Measurements from ENCODE around the gene GABRB2. TPM values are rescaled to one million over a fixed set of nuclear protein-coding genes. Genes with fewer than 3 reads are reported as not detected.

Gene GABRB2
- total RNA-seq, 1 donor from 2014 or later: 0.26 TPM

DNA sequence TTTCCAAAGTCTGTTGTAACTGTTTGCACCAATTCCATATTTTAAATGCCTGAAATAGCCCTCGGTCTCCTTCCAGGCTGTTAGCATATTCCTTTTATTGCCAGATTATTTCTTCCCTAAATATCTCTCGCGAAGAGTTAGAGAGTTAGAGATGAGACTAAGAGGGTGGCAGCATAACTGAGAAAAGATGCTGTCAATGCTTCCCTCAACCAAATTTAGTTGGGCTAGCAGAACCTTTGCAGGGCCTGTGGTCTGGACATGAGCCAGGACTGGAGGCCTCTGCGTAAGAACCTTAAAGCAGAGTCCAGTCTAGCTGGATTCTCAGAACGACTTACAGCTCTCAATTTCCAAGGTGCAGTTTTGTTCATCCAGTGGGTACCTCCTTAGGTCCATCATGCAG, 135.9 kb downstream of the GABRB2 start:
- TF ChIP-seq, protein P1, sequence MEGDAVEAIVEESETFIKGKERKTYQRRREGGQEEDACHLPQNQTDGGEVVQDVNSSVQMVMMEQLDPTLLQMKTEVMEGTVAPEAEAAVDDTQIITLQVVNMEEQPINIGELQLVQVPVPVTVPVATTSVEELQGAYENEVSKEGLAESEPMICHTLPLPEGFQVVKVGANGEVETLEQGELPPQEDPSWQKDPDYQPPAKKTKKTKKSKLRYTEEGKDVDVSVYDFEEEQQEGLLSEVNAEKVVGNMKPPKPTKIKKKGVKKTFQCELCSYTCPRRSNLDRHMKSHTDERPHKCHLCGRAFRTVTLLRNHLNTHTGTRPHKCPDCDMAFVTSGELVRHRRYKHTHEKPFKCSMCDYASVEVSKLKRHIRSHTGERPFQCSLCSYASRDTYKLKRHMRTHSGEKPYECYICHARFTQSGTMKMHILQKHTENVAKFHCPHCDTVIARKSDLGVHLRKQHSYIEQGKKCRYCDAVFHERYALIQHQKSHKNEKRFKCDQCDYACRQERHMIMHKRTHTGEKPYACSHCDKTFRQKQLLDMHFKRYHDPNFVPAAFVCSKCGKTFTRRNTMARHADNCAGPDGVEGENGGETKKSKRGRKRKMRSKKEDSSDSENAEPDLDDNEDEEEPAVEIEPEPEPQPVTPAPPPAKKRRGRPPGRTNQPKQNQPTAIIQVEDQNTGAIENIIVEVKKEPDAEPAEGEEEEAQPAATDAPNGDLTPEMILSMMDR (IDR thresholded peaks at IDR 0.05; ENCODE audit: unreplicated experiment): no peak
- DNase-seq (ENCODE audit: low spot score): no peak
- Mint-ChIP-seq H3K4me1 (ENCODE audit: unreplicated experiment) (no peaks in the 10 kb centered on the region), H3K9me3 (ENCODE audit: unreplicated experiment) (no peaks in the 10 kb centered on the region), H3K27ac (ENCODE audit: unreplicated experiment) (no peak overlapping the region), H3K27me3 (ENCODE audit: unreplicated experiment) (no peaks in the 10 kb centered on the region), H3K36me3 (ENCODE audit: low read depth, unreplicated experiment) (no peaks in the 10 kb centered on the region), H3K4me3 (ENCODE audit: unreplicated experiment) (no peak overlapping the region)

DNA sequence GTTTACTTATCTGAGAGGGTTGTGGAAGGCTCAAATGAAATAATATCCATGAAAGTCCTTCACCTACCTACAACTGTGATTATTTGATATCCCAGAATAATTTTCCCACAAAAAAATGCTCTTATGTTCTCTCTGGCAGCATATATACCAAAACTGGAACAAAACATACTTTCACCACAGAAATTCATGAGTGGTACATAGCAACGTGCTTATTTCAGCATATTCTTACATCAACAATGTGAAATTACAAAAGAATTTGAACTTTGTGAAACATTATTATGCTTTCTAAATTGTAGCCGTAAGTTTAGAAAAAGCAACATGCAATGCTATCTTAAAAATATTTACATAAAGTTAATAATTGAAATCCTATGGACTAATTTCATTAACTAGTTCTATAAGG, 137.1 kb downstream of the GABRB2 start:
- Mint-ChIP-seq H3K4me1 (ENCODE audit: unreplicated experiment) (no peaks in the 10 kb centered on the region), H3K9me3 (ENCODE audit: unreplicated experiment) (no peaks in the 10 kb centered on the region), H3K4me3 (ENCODE audit: unreplicated experiment) (no peak overlapping the region), H3K27me3 (ENCODE audit: unreplicated experiment) (no peaks in the 10 kb centered on the region), H3K27ac (ENCODE audit: unreplicated experiment) (no peak overlapping the region), H3K36me3 (ENCODE audit: low read depth, unreplicated experiment) (no peaks in the 10 kb centered on the region)
- TF ChIP-seq, protein P1 (IDR thresholded peaks at IDR 0.05; ENCODE audit: unreplicated experiment): no peak
- no peak for DNase-seq (ENCODE audit: low spot score)

DNA sequence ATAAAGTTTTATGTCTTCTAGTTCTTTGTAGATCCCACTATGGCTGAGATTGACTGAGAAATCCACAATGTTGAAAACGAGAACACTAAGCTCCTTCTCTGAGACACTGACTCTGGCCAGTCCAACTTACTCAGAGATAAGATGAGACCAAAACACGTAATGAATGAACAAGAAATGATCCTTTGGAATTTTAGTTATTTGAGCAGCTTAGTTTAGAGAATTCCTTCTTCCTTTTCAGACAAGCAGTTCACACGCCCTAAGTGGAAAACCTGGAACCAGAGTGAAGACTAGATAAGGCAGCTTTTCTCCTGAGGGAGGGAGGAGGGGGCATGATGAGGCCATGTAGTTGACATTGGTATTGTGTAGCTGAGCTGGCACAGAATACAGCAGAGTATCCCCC, 139.6 kb downstream of the GABRB2 start:
- H3K27me3 Mint-ChIP-seq (ENCODE audit: unreplicated experiment): no peaks in the 10 kb centered on the region
- no peaks in the 10 kb centered on the region for H3K4me1 Mint-ChIP-seq (ENCODE audit: unreplicated experiment)
- H3K4me3 Mint-ChIP-seq (ENCODE audit: unreplicated experiment): no peak overlapping the region
- no peaks in the 10 kb centered on the region for H3K9me3 Mint-ChIP-seq (ENCODE audit: unreplicated experiment)
- H3K36me3 Mint-ChIP-seq (ENCODE audit: low read depth, unreplicated experiment): no peaks in the 10 kb centered on the region
- TF ChIP-seq, protein P1 (IDR thresholded peaks at IDR 0.05; ENCODE audit: unreplicated experiment): no peak
- H3K27ac Mint-ChIP-seq (ENCODE audit: unreplicated experiment): no peak overlapping the region
- DNase-seq (ENCODE audit: low spot score): no peak

DNA sequence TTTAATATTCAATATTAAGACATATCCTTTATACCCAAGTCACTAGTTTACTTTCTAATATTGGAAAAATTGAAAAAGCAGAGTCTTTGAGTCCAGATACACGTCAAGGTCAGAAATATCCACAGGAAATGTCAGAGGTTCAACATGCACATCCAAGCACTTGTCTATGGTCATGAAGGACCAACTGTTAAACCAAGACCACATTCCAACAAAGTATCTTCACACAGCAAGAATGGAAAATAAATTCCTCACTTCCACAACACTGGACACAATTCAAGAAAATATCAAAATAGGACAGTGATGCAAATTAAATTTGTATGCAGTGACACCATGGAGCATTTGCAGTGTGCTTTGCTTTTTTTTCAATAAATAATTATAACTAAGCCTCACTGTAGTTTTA, 142.5 kb downstream of the GABRB2 start:
- H3K9me3 Mint-ChIP-seq (ENCODE audit: unreplicated experiment): no peaks in the 10 kb centered on the region
- no peaks in the 10 kb centered on the region for H3K27me3 Mint-ChIP-seq (ENCODE audit: unreplicated experiment)
- no peaks in the 10 kb centered on the region for H3K36me3 Mint-ChIP-seq (ENCODE audit: low read depth, unreplicated experiment)
- TF ChIP-seq, protein P1 (IDR thresholded peaks at IDR 0.05; ENCODE audit: unreplicated experiment): no peak
- H3K27ac Mint-ChIP-seq (ENCODE audit: unreplicated experiment): no peak overlapping the region
- no peak for DNase-seq (ENCODE audit: low spot score)
- H3K4me3 Mint-ChIP-seq (ENCODE audit: unreplicated experiment): no peak overlapping the region
- no peaks in the 10 kb centered on the region for H3K4me1 Mint-ChIP-seq (ENCODE audit: unreplicated experiment)

DNA sequence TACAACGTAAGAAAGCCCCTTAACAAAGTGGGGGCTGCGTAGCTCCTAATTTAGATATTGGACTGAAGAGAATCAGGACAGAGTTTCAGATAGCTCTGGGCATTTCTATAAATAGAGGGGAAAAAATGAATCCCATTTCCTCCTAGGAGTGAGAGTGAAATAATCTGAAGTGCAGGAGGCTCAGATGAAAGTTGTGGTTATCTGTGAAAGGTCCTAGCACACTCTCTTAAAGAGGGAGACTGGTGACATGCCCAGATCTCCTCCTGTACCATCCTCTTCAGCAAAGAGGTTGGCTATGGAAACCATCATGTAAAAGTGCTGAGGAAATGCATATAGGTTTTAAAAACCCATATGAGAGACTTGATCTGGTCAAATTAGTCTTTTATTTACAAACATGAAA, 143.4 kb downstream of the GABRB2 start:
- H3K36me3 Mint-ChIP-seq (ENCODE audit: low read depth, unreplicated experiment): no peaks in the 10 kb centered on the region
- no peak for DNase-seq (ENCODE audit: low spot score)
- H3K27me3 Mint-ChIP-seq (ENCODE audit: unreplicated experiment): no peaks in the 10 kb centered on the region
- no peaks in the 10 kb centered on the region for H3K4me1 Mint-ChIP-seq (ENCODE audit: unreplicated experiment)
- H3K4me3 Mint-ChIP-seq (ENCODE audit: unreplicated experiment): no peak overlapping the region
- no peaks in the 10 kb centered on the region for H3K9me3 Mint-ChIP-seq (ENCODE audit: unreplicated experiment)
- TF ChIP-seq, protein P1 (IDR thresholded peaks at IDR 0.05; ENCODE audit: unreplicated experiment): no peak
- H3K27ac Mint-ChIP-seq (ENCODE audit: unreplicated experiment): no peak overlapping the region
